SK-N-SH (cell line): Measurements from ENCODE around the gene TTC21A. TPM values are rescaled to one million over a fixed set of nuclear protein-coding genes. Genes with fewer than 3 reads are reported as not detected.
A peak's percentile ranks its signal among the peaks of the same experiment; 100 is the strongest.

Experiments used
- CTCF ChIA-PET: fragments of 300-600, 350-600 bp; formaldehyde crosslinking; extraction: SDS; loops from one replicate; lab custom pipeline; 2021; lab: Yijun Ruan, JAX
- POLR2A ChIA-PET: fragments of 350-600 bp; sonication (Branson Sonifier 250); formaldehyde crosslinking; extraction: SDS; loops from one replicate; lab custom pipeline; 2020; ENCODE audit warnings: antibody characterized with exemption, inconsistent platforms; lab: Yijun Ruan, JAX
- DNase-seq: peaks from one replicate; pipeline ENCODE4 v3.0.0; 2012
- H2AFZ ChIP-seq: fragments of 200-600 bp; sonication (generic); 2 replicates; pipeline ENCODE4 v1.8.1; 2016; ENCODE audit warnings: antibody characterized with exemption, mild to moderate bottlenecking, low read depth
- H3F3A ChIP-seq: fragments of 200-600 bp; sonication (generic); replicated peaks from 2 replicates; pipeline ENCODE3; 2016; ENCODE audit warnings: antibody characterized with exemption, mild to moderate bottlenecking; ENCODE audit not compliant: insufficient read depth
- H3K27ac ChIP-seq, 2 experiments: fragments of 200-500 bp in 1 of 2; fragments of 200-600 bp in 1 of 2; sonication (Bioruptor generic) in 1 of 2; sonication (generic), shearing (Covaris generic) in 1 of 2; 2 replicates each; pipeline versions ENCODE4 v1.5.1 to v1.6.1; 2014 to 2016; ENCODE audit warnings: low read depth in 2 of 2, inconsistent platforms in 1 of 2, low read length in 1 of 2, mild to moderate bottlenecking in 1 of 2, mixed read lengths in 1 of 2
- H3K27me3 ChIP-seq: fragments of 200-600 bp; sonication (generic), shearing (Covaris generic); 2 replicates; pipeline ENCODE4 v1.6.1; 2016; ENCODE audit warnings: mixed run types; ENCODE audit not compliant: insufficient read depth
- H3K36me3 ChIP-seq, 2 experiments: fragments of 200-500 bp in 1 of 2; fragments of 200-600 bp in 1 of 2; sonication (Bioruptor generic) in 1 of 2; sonication (generic) in 1 of 2; replicated peaks in 1 of 2; 2 replicates each; pipeline versions ENCODE3 to v1.5.1; 2014 to 2016; ENCODE audit warnings: low read length in 1 of 2, mild to moderate bottlenecking in 1 of 2; ENCODE audit not compliant: insufficient read depth in 2 of 2, control insufficient read depth in 1 of 2
- H3K4me1 ChIP-seq, 2 experiments: fragments of 200-500 bp in 1 of 2; fragments of 200-600 bp in 1 of 2; sonication (Bioruptor generic) in 1 of 2; sonication (generic), shearing (Covaris generic) in 1 of 2; 2 replicates each; pipeline versions ENCODE4 v1.5.1 to v1.6.1; 2014 to 2016; ENCODE audit warnings: low read depth in 1 of 2, low read length in 1 of 2, mixed run types in 1 of 2; ENCODE audit not compliant: insufficient read depth in 2 of 2, control insufficient read depth in 1 of 2
- H3K4me2 ChIP-seq: fragments of 200-600 bp; sonication (generic), shearing (Covaris generic); 2 replicates; pipeline ENCODE4 v1.6.1; 2017; ENCODE audit warnings: mixed run types
- H3K4me3 ChIP-seq, 2 experiments: fragments of 200-500 bp in 1 of 2; fragments of 200-600 bp in 1 of 2; sonication (Bioruptor generic) in 1 of 2; sonication (generic), shearing (Covaris generic) in 1 of 2; 2 replicates each; pipeline versions ENCODE4 v1.5.1 to v1.8.1; 2014 to 2016; ENCODE audit warnings: low read depth in 2 of 2, inconsistent platforms in 1 of 2, low read length in 1 of 2, mild to moderate bottlenecking in 1 of 2, mixed read lengths in 1 of 2, moderate library complexity in 1 of 2
- H3K79me2 ChIP-seq: fragments of 200-600 bp; sonication (generic); 2 replicates; pipeline ENCODE4 v1.8.1; 2017; ENCODE audit warnings: mild to moderate bottlenecking; ENCODE audit not compliant: insufficient read depth
- H3K9ac ChIP-seq: fragments of 200-600 bp; sonication (generic); 2 replicates; pipeline ENCODE4 v1.6.1; 2017; ENCODE audit warnings: mixed run types
- H3K9me2 ChIP-seq: fragments of 200-600 bp; sonication (generic); 2 replicates; pipeline ENCODE4 v1.6.1; 2017; ENCODE audit warnings: mixed run types
- H3K9me3 ChIP-seq: fragments of 200-600 bp; sonication (generic); 2 replicates; pipeline ENCODE4 v1.6.1; 2017; ENCODE audit warnings: mixed run types, mild to moderate bottlenecking, moderate library complexity
- H4K20me1 ChIP-seq: fragments of 200-600 bp; sonication (generic); 2 replicates; pipeline ENCODE4 v1.6.1; 2017; ENCODE audit warnings: mild to moderate bottlenecking, mixed run types; ENCODE audit not compliant: insufficient read depth
- EZH2phosphoT487 ChIP-seq: fragments of 200-600 bp; sonication (generic); IDR thresholded peaks from 2 replicates; pipeline ENCODE4 v1.6.1; 2017; ENCODE audit warnings: low read depth, mixed run types, mild to moderate bottlenecking, antibody characterized with exemption, moderate library complexity, borderline replicate concordance
- FOSL2 ChIP-seq: IDR thresholded peaks from 2 replicates; pipeline ENCODE4 v1.4.0; 2012; ENCODE audit warnings: low read depth, mild to moderate bottlenecking, moderate library complexity, borderline replicate concordance
- MEF2A ChIP-seq: IDR thresholded peaks from 2 replicates; pipeline ENCODE4 v1.4.0; 2012; ENCODE audit warnings: low read depth, borderline replicate concordance
- RAD21 ChIP-seq: IDR thresholded peaks from 2 replicates; pipeline ENCODE4 v1.6.1; 2012; ENCODE audit warnings: mild to moderate bottlenecking, low read length
- SIN3A ChIP-seq: IDR thresholded peaks from 2 replicates; pipeline ENCODE4 v1.6.1; 2012; ENCODE audit warnings: low read depth, mild to moderate bottlenecking, low read length, moderate library complexity, borderline replicate concordance
- SMC3 ChIP-seq: IDR thresholded peaks from 2 replicates; pipeline ENCODE4 v1.6.1; 2012; ENCODE audit warnings: low read depth, low read length, improper control_type of control experiment
- TAF1 ChIP-seq: IDR thresholded peaks from 2 replicates; pipeline ENCODE4 v1.6.1; 2012; ENCODE audit warnings: low read depth, mild to moderate bottlenecking, low read length, moderate library complexity, borderline replicate concordance
- TCF12 ChIP-seq: IDR thresholded peaks from 2 replicates; pipeline ENCODE4 v1.4.0; 2012
- WGBS: methylation state at CpG from one replicate; pipeline ENCODE4 v1.1.6; 2017; ENCODE audit warnings: low lambda C conversion rate; 5-methylcytosine and 5-hydroxymethylcytosine counted together
- polyA plus RNA-seq, 3 experiments: library from polyadenylated mRNA; depleted of rRNA; stranded (reverse); fragments of >200 nt; gene quantifications; 2 replicates each; pipeline ENCODE4 v1.2.3, GENCODE V29; 2012
- TF ChIP-seq, protein P1 (sequence below): IDR thresholded peaks from 2 replicates; pipeline ENCODE4 v1.4.0; 2012; ENCODE audit warnings: low read depth
- TF ChIP-seq, protein P2 (sequence below): fragments of 200-600 bp; sonication (generic); IDR thresholded peaks from 2 replicates; pipeline ENCODE4 v1.6.1; 2017; ENCODE audit warnings: antibody characterized with exemption, mild to moderate bottlenecking, moderate library complexity

The TTC21A gene
- polyA plus RNA-seq, 1 of the 3 experiments (the other 2 are of a cell fraction) = 3.9 TPM

DNA sequence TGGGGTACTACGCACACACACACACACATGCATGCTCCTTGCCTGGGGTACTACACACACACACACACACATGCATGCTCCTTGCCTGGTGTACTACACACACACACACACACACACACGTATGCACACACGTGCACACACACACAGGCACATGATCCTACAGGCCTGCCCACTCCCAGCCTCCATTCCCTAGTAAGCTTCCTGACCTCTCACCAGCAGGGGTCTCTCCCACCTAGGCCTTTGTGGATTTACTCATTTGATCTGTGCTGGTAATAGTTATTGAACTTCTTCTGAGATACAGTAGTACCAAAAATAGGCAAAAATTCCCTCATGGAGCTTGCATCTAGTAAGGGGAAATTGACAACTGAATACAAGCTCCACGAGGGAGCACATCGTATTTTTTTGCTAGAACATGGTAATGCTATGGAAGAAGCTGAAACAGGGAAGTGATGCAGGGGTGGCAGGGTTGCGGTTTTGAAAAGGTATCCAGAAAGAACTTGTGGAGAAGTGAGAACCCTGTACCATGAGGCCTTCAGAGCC, 19.1 kb downstream of the TTC21A start:
- no peaks in the 10 kb centered on the region for H3K27me3 ChIP-seq
- TF ChIP-seq SIN3A (no peak), SMC3 (peak; percentile 80), RAD21 (peak; percentile 80), TCF12 (no peak), FOSL2 (no peak)
- TF ChIP-seq, protein P1, sequence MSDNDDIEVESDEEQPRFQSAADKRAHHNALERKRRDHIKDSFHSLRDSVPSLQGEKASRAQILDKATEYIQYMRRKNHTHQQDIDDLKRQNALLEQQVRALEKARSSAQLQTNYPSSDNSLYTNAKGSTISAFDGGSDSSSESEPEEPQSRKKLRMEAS = no peak
- TF ChIP-seq, protein P2, sequence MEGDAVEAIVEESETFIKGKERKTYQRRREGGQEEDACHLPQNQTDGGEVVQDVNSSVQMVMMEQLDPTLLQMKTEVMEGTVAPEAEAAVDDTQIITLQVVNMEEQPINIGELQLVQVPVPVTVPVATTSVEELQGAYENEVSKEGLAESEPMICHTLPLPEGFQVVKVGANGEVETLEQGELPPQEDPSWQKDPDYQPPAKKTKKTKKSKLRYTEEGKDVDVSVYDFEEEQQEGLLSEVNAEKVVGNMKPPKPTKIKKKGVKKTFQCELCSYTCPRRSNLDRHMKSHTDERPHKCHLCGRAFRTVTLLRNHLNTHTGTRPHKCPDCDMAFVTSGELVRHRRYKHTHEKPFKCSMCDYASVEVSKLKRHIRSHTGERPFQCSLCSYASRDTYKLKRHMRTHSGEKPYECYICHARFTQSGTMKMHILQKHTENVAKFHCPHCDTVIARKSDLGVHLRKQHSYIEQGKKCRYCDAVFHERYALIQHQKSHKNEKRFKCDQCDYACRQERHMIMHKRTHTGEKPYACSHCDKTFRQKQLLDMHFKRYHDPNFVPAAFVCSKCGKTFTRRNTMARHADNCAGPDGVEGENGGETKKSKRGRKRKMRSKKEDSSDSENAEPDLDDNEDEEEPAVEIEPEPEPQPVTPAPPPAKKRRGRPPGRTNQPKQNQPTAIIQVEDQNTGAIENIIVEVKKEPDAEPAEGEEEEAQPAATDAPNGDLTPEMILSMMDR = peak; percentile 74
- WGBS = 70% methylated on average over 6 of the region's 6 CpGs
- no peak overlapping the region; a peak in 1 of 4 replicates for H3K4me3 ChIP-seq
- H2AFZ ChIP-seq = no peak overlapping the region
- no peaks in the 10 kb centered on the region for H3K79me2 ChIP-seq
- H3K9me2 ChIP-seq = no peaks in the 10 kb centered on the region
- ChIA-PET CTCF (interaction anchor here (0.6 to 14.8 kb wide), 26 partner anchors 9 to 221 kb away, joined by 3 to 223 read pairs (median 6); partner anchors contain the start of gene CX3CR1), POLR2A (interaction anchor here (0.7 kb wide), 1 partner anchor 162 kb away, joined by 3 read pairs; no protein-coding TSS in a partner anchor)
- H3K4me1 ChIP-seq = 0 out of 4 replicates have a peak, but pooled peaks cover 0 to 6% of the 10 kb centered on the region in 2 experiments
- H3K4me2 ChIP-seq = no peak overlapping the region
- H3K9ac ChIP-seq = no peak overlapping the region
- DNase-seq = peak; percentile 52
- no peaks in the 10 kb centered on the region for H3F3A ChIP-seq
- no peaks in the 10 kb centered on the region for H3K36me3 ChIP-seq
- H4K20me1 ChIP-seq = no peaks in the 10 kb centered on the region
- no peak overlapping the region for H3K27ac ChIP-seq
- no peaks in the 10 kb centered on the region for H3K9me3 ChIP-seq

DNA sequence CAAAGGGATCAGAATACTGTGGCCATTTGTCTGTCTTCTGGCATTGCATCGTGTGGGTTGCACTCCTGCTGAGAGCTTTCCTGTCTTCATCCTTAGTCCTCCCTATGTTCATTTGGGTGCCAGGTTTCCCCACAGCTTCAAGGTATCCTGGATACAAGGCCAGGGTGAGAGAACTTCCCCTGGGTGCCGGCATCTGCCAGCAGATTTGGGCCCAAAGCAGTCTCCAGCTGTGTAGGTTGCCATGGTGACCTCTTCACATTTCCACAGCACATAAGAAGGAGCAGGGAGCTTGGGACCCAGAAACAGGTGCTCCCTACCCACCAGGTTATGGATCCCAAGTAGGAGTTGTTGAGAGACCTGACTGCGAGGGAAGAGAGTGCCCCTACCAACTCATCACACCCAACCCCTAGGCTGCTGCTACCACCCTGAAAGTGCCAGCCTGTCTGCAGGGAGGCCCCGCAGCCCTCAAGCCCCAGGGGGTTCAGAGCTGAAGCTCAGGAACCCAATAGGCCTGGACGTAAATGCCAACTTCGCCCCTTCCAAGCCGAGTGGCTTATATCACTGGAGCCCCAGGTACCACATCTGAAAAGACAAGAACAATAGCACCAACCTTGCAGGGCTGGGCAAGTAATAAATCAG, 19.9 kb downstream of the TTC21A start:
- Histone ChIP-seq H3K36me3 (no peaks in the 10 kb centered on the region), H3K4me3 (no peak overlapping the region), H3K9me2 (no peaks in the 10 kb centered on the region), H3K27ac (no peak overlapping the region), H3K79me2 (no peaks in the 10 kb centered on the region), H3K4me2 (no peak overlapping the region), H3K9ac (no peak overlapping the region), H3K4me1 (0 out of 4 replicates have a peak, but pooled peaks cover 0 to 6% of the 10 kb centered on the region in 2 experiments), H3K27me3 (no peaks in the 10 kb centered on the region), H3F3A (no peaks in the 10 kb centered on the region), H3K9me3 (no peaks in the 10 kb centered on the region), H2AFZ (no peak overlapping the region), H4K20me1 (no peaks in the 10 kb centered on the region)
- CTCF ChIA-PET = interaction anchor here (0.6 to 14.8 kb wide), 27 partner anchors 8 to 177 kb away, joined by 3 to 223 read pairs (median 5); partner anchors contain the start of gene CX3CR1
- WGBS = 87% methylated on average over 7 of the region's 7 CpGs
- POLR2A ChIA-PET = interaction anchor here (0.7 kb wide), 2 partner anchors 10 to 161 kb away, joined by 3 read pairs; no protein-coding TSS in a partner anchor
- DNase-seq = no peak
- no peak for TF ChIP-seq MEF2A
- no peak for TF ChIP-seq RAD21
- no peak for TF ChIP-seq EZH2phosphoT487
- no peak for TF ChIP-seq TAF1
